B cell (primary cell): ENCODE data around the gene RBM4B. TPM values are rescaled to one million over a fixed set of nuclear protein-coding genes. Genes with fewer than 3 reads are reported as not detected.

ENCODE experiments used
- ATAC-seq: fragments of 200-7000 bp; cut with Tn5 transposase; one replicate; pipeline ENCODE4 v1.10.0; 2021; ENCODE audit warnings: low read depth, mild to moderate bottlenecking, moderate number of reproducible peaks, moderate library complexity
- CTCF ChIA-PET: fragments of 350-600 bp; sonication (Branson Sonifier 250); formaldehyde crosslinking; loops from one replicate; lab custom pipeline; 2021; ENCODE audit warnings: antibody characterized with exemption, inconsistent platforms; lab: Charles Lee
- POLR2A ChIA-PET: fragments of 350-600 bp; sonication (Branson Sonifier 250); formaldehyde crosslinking; loops from one replicate; lab custom pipeline; 2021; ENCODE audit warnings: antibody characterized with exemption; lab: Charles Lee
- DNase-seq: peaks from one replicate; pipeline ENCODE4 v3.0.0; 2013
- H2AFZ ChIP-seq: 2 replicates; pipeline ENCODE4 v1.6.1; 2012; ENCODE audit warnings: mild to moderate bottlenecking, low read depth, low read length; ENCODE audit not compliant: insufficient read depth, poor library complexity, severe bottlenecking
- H3K27ac ChIP-seq, 2 donors: 1 replicate in 1 of 2; 2 replicates in 1 of 2; pipeline ENCODE4 v1.5.1; 2012 to 2013; ENCODE audit warnings: low read length in 2 of 2, mild to moderate bottlenecking in 2 of 2, moderate library complexity in 1 of 2
- H3K27me3 ChIP-seq, 4 experiments: fragments of 200-600 bp in 1 of 4; sonication (generic) in 1 of 4; replicated peaks in 1 of 4; 1 replicate in 2 of 4; 2 replicates in 2 of 4; pipeline versions ENCODE4 v1.6.1 to v1.7.0; 2013 to 2016; ENCODE audit warnings: low read length in 3 of 4, mild to moderate bottlenecking in 2 of 4, mixed read lengths in 1 of 4, moderate library complexity in 1 of 4; ENCODE audit not compliant: insufficient read depth in 4 of 4, control insufficient read depth in 3 of 4; ENCODE audit errors: control extremely low read depth in 1 of 4
- H3K36me3 ChIP-seq, 2 experiments: replicated peaks in 1 of 2; 1 replicate in 1 of 2; 2 replicates in 1 of 2; pipeline versions ENCODE4 v1.6.1 to v1.7.1; 2013; ENCODE audit warnings: low read length in 1 of 2; ENCODE audit not compliant: insufficient read depth in 2 of 2, control insufficient read depth in 1 of 2; ENCODE audit errors: control extremely low read depth in 1 of 2, extremely low read depth in 1 of 2
- H3K4me1 ChIP-seq, 2 donors: fragments of 200-600 bp in 1 of 2; sonication (generic) in 1 of 2; 1 replicate in 1 of 2; 2 replicates in 1 of 2; pipeline versions ENCODE4 v1.5.1 to v1.6.1; 2013 to 2017; ENCODE audit warnings: low read length in 2 of 2; ENCODE audit not compliant: control insufficient read depth in 2 of 2, insufficient read depth in 2 of 2
- H3K4me2 ChIP-seq: replicated peaks from 2 replicates; pipeline ENCODE3; 2012; ENCODE audit warnings: mild to moderate bottlenecking, low read depth, low read length; ENCODE audit not compliant: poor library complexity, severe bottlenecking
- H3K4me3 ChIP-seq, 5 experiments: fragments of 200-600 bp in 1 of 5; sonication (generic) in 1 of 5; 1 replicate in 3 of 5; 2 replicates in 2 of 5; pipeline versions ENCODE4 v1.5.1 to v1.7.0; 2011 to 2016; ENCODE audit warnings: low read length in 4 of 5, mild to moderate bottlenecking in 4 of 5, low read depth in 2 of 5, control low read depth in 1 of 5, moderate library complexity in 1 of 5; ENCODE audit not compliant: insufficient read depth in 1 of 5; ENCODE audit errors: control extremely low read depth in 1 of 5, extremely low read depth in 1 of 5
- H3K79me2 ChIP-seq: fragments of 200-600 bp; sonication (generic); one replicate; pipeline ENCODE4 v1.6.0; 2016; ENCODE audit warnings: low read length; ENCODE audit not compliant: control insufficient read depth, insufficient read depth
- H3K9ac ChIP-seq: fragments of 200-600 bp; sonication (generic); 2 replicates; pipeline ENCODE4 v1.6.1; 2017; ENCODE audit warnings: mild to moderate bottlenecking, low read length, moderate library complexity
- H3K9me3 ChIP-seq, 3 donors: one replicate each; pipeline versions ENCODE4 v1.6.1 to v1.7.1; 2013; ENCODE audit warnings: low read length in 2 of 3; ENCODE audit not compliant: control insufficient read depth in 2 of 3, insufficient read depth in 1 of 3; ENCODE audit errors: control extremely low read depth in 1 of 3
- H4K20me1 ChIP-seq: 2 replicates; pipeline ENCODE4 v1.6.0; 2012; ENCODE audit warnings: mild to moderate bottlenecking, low read length; ENCODE audit not compliant: insufficient read depth, control insufficient read depth, poor library complexity, severe bottlenecking
- H3K27ac Mint-ChIP-seq: one replicate; pipeline ENCODE4 v1.8.0; 2021; ENCODE audit warnings: mixed read lengths
- H3K27me3 Mint-ChIP-seq: one replicate; pipeline ENCODE4 v1.8.0; 2021; ENCODE audit warnings: mixed read lengths
- H3K4me1 Mint-ChIP-seq: one replicate; pipeline ENCODE4 v1.8.0; 2021; ENCODE audit warnings: mixed read lengths
- H3K4me3 Mint-ChIP-seq: one replicate; pipeline ENCODE4 v1.8.0; 2021; ENCODE audit warnings: mixed read lengths
- H3K9me3 Mint-ChIP-seq: one replicate; pipeline ENCODE4 v1.8.0; 2022; ENCODE audit warnings: mixed read lengths; ENCODE audit not compliant: insufficient read depth
- EZH2 ChIP-seq: IDR thresholded peaks from 2 replicates; pipeline ENCODE4 v1.6.1; 2012; ENCODE audit warnings: borderline replicate concordance, low read depth, mild to moderate bottlenecking, moderate library complexity, low read length; ENCODE audit not compliant: insufficient read depth, poor library complexity, severe bottlenecking
- WGBS: methylation state at CpG from one replicate; pipeline ENCODE4 v1.1.5; 2013; ENCODE audit warnings: missing lambda C conversion rate; ENCODE audit not compliant: insufficient coverage; 5-methylcytosine and 5-hydroxymethylcytosine counted together
- intact Hi-C: fragments of 100-400 bp; cut with micrococcal nuclease; formaldehyde crosslinking; loops from one replicate; pipeline ENCODE4 v1.10.0; 2022
- polyA plus RNA-seq: library from polyadenylated mRNA; depleted of rRNA; stranded (reverse); fragments of >200 nt; gene quantifications from 2 replicates; pipeline ENCODE4 v1.2.3, GENCODE V29; 2012
- total RNA-seq, 2 donors: library from RNA; stranded (reverse); fragments of 120-200 nt in 1 of 2; gene quantifications; 1 replicate in 1 of 2; 2 replicates in 1 of 2; pipeline versions ENCODE4 v1.2.3 to v1.2.4, GENCODE V29; 2013 to 2022
- TF ChIP-seq, protein P1 (sequence below): fragments of 200-600 bp; IDR thresholded peaks from one replicate; pipeline ENCODE4 v1.8.0; 2022; ENCODE audit warnings: antibody characterized with exemption, mild to moderate bottlenecking

RBM4B gene
- total and polyA plus RNA-seq, 2 donors (not counting 1 experiment from before 2014, with no cell fraction given): 33.2 to 61.3 TPM

DNA sequence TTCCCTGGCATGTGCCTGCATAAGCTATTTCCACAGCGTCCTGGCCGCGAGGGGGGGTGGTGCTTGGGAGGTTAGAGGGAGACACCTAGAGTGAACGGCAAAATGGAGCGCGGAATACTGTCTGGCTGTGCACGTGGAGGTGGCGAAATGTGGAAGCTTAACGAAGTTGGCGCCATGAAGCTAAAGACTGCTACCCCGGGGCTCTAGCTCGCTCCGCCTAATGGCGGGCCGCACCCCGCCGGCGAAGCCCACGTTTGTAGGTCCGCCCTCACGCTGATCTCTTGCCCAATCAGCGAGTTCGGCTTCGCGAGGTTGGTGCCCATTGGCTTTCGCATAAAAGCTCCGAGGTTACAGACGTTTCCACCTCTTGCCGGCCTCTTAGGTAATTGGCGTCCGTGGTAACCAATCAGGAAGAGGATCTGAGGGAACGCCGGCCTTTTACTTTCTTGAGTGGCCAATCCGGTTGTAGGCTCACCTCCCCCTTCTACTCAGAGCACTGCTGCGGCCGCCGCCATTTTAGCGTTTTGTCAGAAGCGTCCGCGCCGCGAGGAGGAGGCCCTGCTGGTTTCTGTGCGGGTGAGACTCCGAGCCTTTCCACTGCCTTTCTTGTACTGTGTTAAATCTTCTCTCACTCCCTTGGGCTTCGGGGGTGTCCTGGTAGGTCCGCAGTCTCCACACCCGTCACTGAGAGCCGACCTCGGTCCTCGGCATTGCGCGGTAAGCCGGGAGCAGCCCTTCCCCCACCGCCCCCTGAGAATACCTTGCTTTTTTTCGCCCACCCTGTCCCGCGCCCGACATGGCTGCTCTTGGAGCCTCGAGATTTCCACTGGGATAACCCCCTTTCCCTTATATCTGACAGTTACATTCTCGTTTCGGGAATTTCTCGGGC lies 39.3 kb downstream of the RBM4B start, which contains the start of gene RBM4:
Gene RBM4, plus strand, starts transcription at position 527 of the 889 bp plus-strand sequence. CDS start 1,009 bp downstream, outside the sequence.
- CTCF ChIA-PET: interaction anchor here (0.6 to 5.5 kb wide), 19 partner anchors 14 to 200 kb away, joined by 3 to 54 read pairs (median 4); partner anchors contain the start of genes CCDC87, CCS, DPP3 and MRPL11
- peaks cover 63% of the 10 kb centered on the region for H3K4me1 Mint-ChIP-seq
- DNase-seq (peak; percentile 99), ATAC-seq (peak; percentile 92)
- H3K27me3 Mint-ChIP-seq: no peaks in the 10 kb centered on the region
- WGBS: under 1% methylated on average over 59 of the region's 63 CpGs
- no peaks in the 10 kb centered on the region for H3K27me3 ChIP-seq
- no peaks in the 10 kb centered on the region for H3K9me3 Mint-ChIP-seq
- H3K4me1 ChIP-seq: peaks cover 49 to 54% of the 10 kb centered on the region in 2 donors
- peak within 1 kb of the TSS; percentile 79 to 95 (median 88) for H3K4me3 ChIP-seq
- H3K36me3 ChIP-seq: peaks cover 4 to 47% of the 10 kb centered on the region in 2 experiments
- intact Hi-C loops: loop anchor here (1.0 to 2.0 kb wide), 7 partner anchors 22 to 230 kb away; partner anchors contain the start of genes CCDC87, CCS, DPP3 and RBM14
- H3K4me2 ChIP-seq: peak within 1 kb of the TSS; percentile 89
- H3K79me2 ChIP-seq: peaks cover 98% of the 10 kb centered on the region
- H3K27ac ChIP-seq: peak within 1 kb of the TSS; percentile 77 to 87
- H3K27ac Mint-ChIP-seq: peak within 1 kb of the TSS; percentile 96
- peak within 1 kb of the TSS; percentile 99 for H3K4me3 Mint-ChIP-seq
- H2AFZ ChIP-seq: peak within 1 kb of the TSS; percentile 74
- no peak for TF ChIP-seq EZH2
- TF ChIP-seq, protein P1, sequence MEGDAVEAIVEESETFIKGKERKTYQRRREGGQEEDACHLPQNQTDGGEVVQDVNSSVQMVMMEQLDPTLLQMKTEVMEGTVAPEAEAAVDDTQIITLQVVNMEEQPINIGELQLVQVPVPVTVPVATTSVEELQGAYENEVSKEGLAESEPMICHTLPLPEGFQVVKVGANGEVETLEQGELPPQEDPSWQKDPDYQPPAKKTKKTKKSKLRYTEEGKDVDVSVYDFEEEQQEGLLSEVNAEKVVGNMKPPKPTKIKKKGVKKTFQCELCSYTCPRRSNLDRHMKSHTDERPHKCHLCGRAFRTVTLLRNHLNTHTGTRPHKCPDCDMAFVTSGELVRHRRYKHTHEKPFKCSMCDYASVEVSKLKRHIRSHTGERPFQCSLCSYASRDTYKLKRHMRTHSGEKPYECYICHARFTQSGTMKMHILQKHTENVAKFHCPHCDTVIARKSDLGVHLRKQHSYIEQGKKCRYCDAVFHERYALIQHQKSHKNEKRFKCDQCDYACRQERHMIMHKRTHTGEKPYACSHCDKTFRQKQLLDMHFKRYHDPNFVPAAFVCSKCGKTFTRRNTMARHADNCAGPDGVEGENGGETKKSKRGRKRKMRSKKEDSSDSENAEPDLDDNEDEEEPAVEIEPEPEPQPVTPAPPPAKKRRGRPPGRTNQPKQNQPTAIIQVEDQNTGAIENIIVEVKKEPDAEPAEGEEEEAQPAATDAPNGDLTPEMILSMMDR: peak; percentile 10
- peaks cover 69% of the 10 kb centered on the region for H4K20me1 ChIP-seq
- POLR2A ChIA-PET: interaction anchor here (0.6 to 3.4 kb wide), 25 partner anchors 10 to 1859 kb away, joined by 3 to 53 read pairs (median 5); partner anchors contain the start of genes CCDC87, CCS, DPP3 and PELI3
- H3K9ac ChIP-seq: peak within 1 kb of the TSS; percentile 87
- H3K9me3 ChIP-seq: no peaks in the 10 kb centered on the region
